GM23248 (cell line): Measurements from ENCODE around the gene NAALADL2. TPM values are rescaled to one million over a fixed set of nuclear protein-coding genes. Genes with fewer than 3 reads are reported as not detected.

Experiments used
- DNase-seq: peaks from one replicate; pipeline ENCODE4 v3.0.0-alpha.2; 2015
- H2AFZ ChIP-seq: fragments of 200-600 bp; sonication (generic); 2 replicates; pipeline ENCODE4 v1.6.1; 2016; ENCODE audit warnings: antibody characterized with exemption
- H3F3A ChIP-seq: fragments of 200-600 bp; sonication (generic); 2 replicates; pipeline ENCODE4 v1.6.1; 2016; ENCODE audit warnings: mild to moderate bottlenecking, antibody characterized with exemption, mixed run types; ENCODE audit not compliant: insufficient read depth
- H3K27ac ChIP-seq: fragments of 200-600 bp; sonication (generic); 2 replicates; pipeline ENCODE4 v1.5.1; 2016; ENCODE audit warnings: mild to moderate bottlenecking
- H3K27me3 ChIP-seq: fragments of 200-600 bp; sonication (generic); replicated peaks from 2 replicates; pipeline ENCODE4 v1.6.1; 2016; ENCODE audit warnings: mild to moderate bottlenecking; ENCODE audit not compliant: insufficient read depth
- H3K36me3 ChIP-seq: fragments of 200-600 bp; sonication (generic); 2 replicates; pipeline ENCODE4 v1.6.1; 2016; ENCODE audit warnings: low read depth, mild to moderate bottlenecking
- H3K4me1 ChIP-seq: fragments of 200-600 bp; sonication (generic); 2 replicates; pipeline ENCODE4 v1.6.1; 2016; ENCODE audit warnings: mild to moderate bottlenecking; ENCODE audit not compliant: insufficient read depth
- H3K4me2 ChIP-seq: fragments of 200-600 bp; sonication (generic); one replicate; pipeline ENCODE4 v1.6.1; 2016; ENCODE audit warnings: mild to moderate bottlenecking; ENCODE audit not compliant: unreplicated experiment
- H3K4me3 ChIP-seq: fragments of 200-600 bp; sonication (generic); 2 replicates; pipeline ENCODE4 v1.5.1; 2016; ENCODE audit warnings: mild to moderate bottlenecking
- H3K79me2 ChIP-seq: fragments of 200-600 bp; sonication (generic); 2 replicates; pipeline ENCODE4 v1.6.1; 2016; ENCODE audit warnings: mild to moderate bottlenecking; ENCODE audit not compliant: insufficient read depth
- H3K9ac ChIP-seq: fragments of 200-600 bp; sonication (generic); 2 replicates; pipeline ENCODE4 v1.6.1; 2016; ENCODE audit warnings: mild to moderate bottlenecking
- H3K9me2 ChIP-seq: fragments of 200-600 bp; sonication (generic); 2 replicates; pipeline ENCODE4 v1.6.1; 2016; ENCODE audit warnings: mixed run types, mild to moderate bottlenecking, moderate library complexity; ENCODE audit not compliant: insufficient read depth
- H3K9me3 ChIP-seq: fragments of 200-600 bp; sonication (generic); one replicate; pipeline ENCODE4 v1.6.1; 2017; ENCODE audit warnings: low read depth
- H4K20me1 ChIP-seq: fragments of 200-600 bp; sonication (generic); 2 replicates; pipeline ENCODE4 v1.6.0; 2016; ENCODE audit not compliant: insufficient read depth
- EZH2 ChIP-seq: fragments of 200-600 bp; sonication (generic); IDR thresholded peaks from 2 replicates; pipeline ENCODE4 v1.6.1; 2018; ENCODE audit warnings: antibody characterized with exemption, mild to moderate bottlenecking; ENCODE audit not compliant: insufficient read depth, poor library complexity, severe bottlenecking
- EZH2phosphoT487 ChIP-seq: fragments of 200-600 bp; sonication (generic); IDR thresholded peaks from 2 replicates; pipeline ENCODE4 v1.6.1; 2018; ENCODE audit warnings: antibody characterized with exemption, moderate library complexity, mild to moderate bottlenecking, low read depth; ENCODE audit not compliant: insufficient read depth
- WGBS, 2 experiments: methylation state at CpG; one replicate each; pipeline ENCODE4 v1.1.6; 2015 to 2017; ENCODE audit warnings: low lambda C conversion rate in 2 of 2, low coverage in 1 of 2; ENCODE audit errors: missing lambda C conversion rate in 2 of 2; 5-methylcytosine and 5-hydroxymethylcytosine counted together
- in situ Hi-C: fragments of 300-500 bp; cut with MboI; formaldehyde crosslinking; loops from 2 replicates; pipeline ENCODE4 v1.15.0; 2020
- polyA plus RNA-seq: library from polyadenylated mRNA; unstranded; fragments of >200 nt; fragmentation: Nextera tagmentation; extraction: Ambion mirVana; gene quantifications from 2 replicates; pipeline ENCODE4 v1.2.1, GENCODE V29; 2016
- total RNA-seq: library from RNA; depleted of rRNA; stranded (reverse); fragments of >200 nt; shearing (Covaris generic); gene quantifications from 2 replicates; pipeline ENCODE4 v1.2.3, GENCODE V29; 2014

NAALADL2 gene
- total and polyA plus RNA-seq, 2 experiments from 2014 or later, result 20.5 to 81.0 TPM

- no peak for TF ChIP-seq EZH2phosphoT487
- no peak for TF ChIP-seq EZH2
- no peak overlapping the region for H3K4me2 ChIP-seq
Observed at GRCh38 chr3:175726228-175726627, 867.1 kb downstream of the NAALADL2 start.

GRCh38 chr3:175728566-175728965 lies 869.4 kb downstream of the NAALADL2 start:
- no peak for DNase-seq
- H3F3A ChIP-seq, result no peaks in the 10 kb centered on the region
- 11 to 26% methylated on average over 1 of the region's 1 CpG for WGBS, 2 experiments

More at GRCh38 chr3:175726228-175726627, 867.1 kb downstream of the NAALADL2 start:
- Histone ChIP-seq H2AFZ (no peak overlapping the region), H4K20me1 (no peaks in the 10 kb centered on the region), H3K9ac (no peak overlapping the region), H3K79me2 (no peaks in the 10 kb centered on the region), H3K4me3 (no peak overlapping the region), H3K4me1 (no peaks in the 10 kb centered on the region), H3F3A (no peaks in the 10 kb centered on the region), H3K36me3 (no peaks in the 10 kb centered on the region), H3K27ac (no peak overlapping the region), H3K9me3 (no peaks in the 10 kb centered on the region), H3K9me2 (no peaks in the 10 kb centered on the region), H3K27me3 (no peaks in the 10 kb centered on the region)
- in situ Hi-C loops, result no loop called here
- DNase-seq, result no peak
- WGBS, 2 experiments, result 75 to 82% methylated on average over 1 of the region's 1 CpG

GRCh38 chr3:175729466-175729865 lies 870.3 kb downstream of the NAALADL2 start:
- WGBS, 2 experiments, result 69 to 71% methylated on average over 3 of the region's 3 CpGs

More at GRCh38 chr3:175728566-175728965, 869.4 kb downstream of the NAALADL2 start:
- Histone ChIP-seq H3K36me3 (no peaks in the 10 kb centered on the region), H3K4me3 (no peak overlapping the region), H3K4me2 (no peak overlapping the region), H3K79me2 (no peaks in the 10 kb centered on the region), H2AFZ (no peak overlapping the region), H3K9me2 (no peaks in the 10 kb centered on the region), H4K20me1 (no peaks in the 10 kb centered on the region), H3K9me3 (no peaks in the 10 kb centered on the region), H3K9ac (no peak overlapping the region), H3K27ac (no peak overlapping the region), H3K4me1 (no peaks in the 10 kb centered on the region), H3K27me3 (no peaks in the 10 kb centered on the region)
- TF ChIP-seq EZH2 (no peak), EZH2phosphoT487 (no peak)
- in situ Hi-C loops, result no loop called here

GRCh38 chr3:175731543-175731942 lies 872.4 kb downstream of the NAALADL2 start:
- no peaks in the 10 kb centered on the region for H3K36me3 ChIP-seq
- in situ Hi-C loops, result no loop called here
- TF ChIP-seq EZH2phosphoT487 (no peak), EZH2 (no peak)
- H3K27ac ChIP-seq, result no peak overlapping the region
- 43 to 44% methylated on average over 3 of the region's 3 CpGs for WGBS, 2 experiments
- H3K27me3 ChIP-seq, result no peaks in the 10 kb centered on the region
- no peak for DNase-seq
- H3K9me3 ChIP-seq, result no peaks in the 10 kb centered on the region
- no peaks in the 10 kb centered on the region for H4K20me1 ChIP-seq
- H3K4me3 ChIP-seq, result no peak overlapping the region
- no peak overlapping the region for H3K9ac ChIP-seq
- no peaks in the 10 kb centered on the region for H3F3A ChIP-seq
- no peaks in the 10 kb centered on the region for H3K9me2 ChIP-seq
- H3K4me1 ChIP-seq, result 0 out of 2 replicates have a peak, but pooled peaks cover 3% of the 10 kb centered on the region
- no peak overlapping the region for H2AFZ ChIP-seq
- H3K4me2 ChIP-seq, result no peak overlapping the region
- H3K79me2 ChIP-seq, result no peaks in the 10 kb centered on the region

More at GRCh38 chr3:175729466-175729865, 870.3 kb downstream of the NAALADL2 start:
- H3F3A ChIP-seq, result no peaks in the 10 kb centered on the region
- H3K9me2 ChIP-seq, result no peaks in the 10 kb centered on the region
- no peaks in the 10 kb centered on the region for H4K20me1 ChIP-seq
- no peak overlapping the region; the same call in 1 of the 2 replicates for H2AFZ ChIP-seq
- TF ChIP-seq EZH2, result no peak
- TF ChIP-seq EZH2phosphoT487, result no peak
- H3K4me1 ChIP-seq, result no peaks in the 10 kb centered on the region
- no peaks in the 10 kb centered on the region for H3K79me2 ChIP-seq
- H3K9me3 ChIP-seq, result no peaks in the 10 kb centered on the region
- DNase-seq, result no peak
- no peaks in the 10 kb centered on the region for H3K36me3 ChIP-seq
- H3K27ac ChIP-seq, result no peak overlapping the region
- H3K4me3 ChIP-seq, result no peak overlapping the region
- H3K9ac ChIP-seq, result no peak overlapping the region
- no peaks in the 10 kb centered on the region for H3K27me3 ChIP-seq
- in situ Hi-C loops, result no loop called here
- no peak overlapping the region for H3K4me2 ChIP-seq

- H3K9ac ChIP-seq, result no peak overlapping the region
- no peaks in the 10 kb centered on the region for H3K27me3 ChIP-seq
- H3K4me2 ChIP-seq, result no peak overlapping the region
- in situ Hi-C loops, result no loop called here
- no peak for TF ChIP-seq EZH2
- TF ChIP-seq EZH2phosphoT487, result no peak
- H3K9me3 ChIP-seq, result no peaks in the 10 kb centered on the region
- DNase-seq, result no peak
- no peak overlapping the region for H2AFZ ChIP-seq
- no peak overlapping the region for H3K4me3 ChIP-seq
- 0 out of 2 replicates have a peak, but pooled peaks cover 5% of the 10 kb centered on the region for H3K4me1 ChIP-seq
- no peaks in the 10 kb centered on the region for H3F3A ChIP-seq
- no peak overlapping the region for H3K27ac ChIP-seq
- no peaks in the 10 kb centered on the region for H3K9me2 ChIP-seq
- WGBS, 2 experiments, result 98% methylated on average over 2 of the region's 2 CpGs
- no peaks in the 10 kb centered on the region for H3K36me3 ChIP-seq
- no peaks in the 10 kb centered on the region for H4K20me1 ChIP-seq
- no peaks in the 10 kb centered on the region for H3K79me2 ChIP-seq
Observed at GRCh38 chr3:175732017-175732416, 872.9 kb downstream of the NAALADL2 start.
